Neuronal stem cell (in vitro differentiated cells): ENCODE results near the gene YWHAQ.

ENCODE experiments used
- DNase-seq: peaks from one replicate; pipeline ENCODE4 v3.0.0-alpha.2; 2013; ENCODE audit warnings: low spot score
- H2AFZ ChIP-seq: one replicate; pipeline ENCODE4 v1.6.1; 2013; ENCODE audit warnings: mild to moderate bottlenecking, low read length, inconsistent platforms
- H2AK5ac ChIP-seq: 2 replicates; pipeline ENCODE4 v1.6.1; 2013; ENCODE audit warnings: low read depth, mild to moderate bottlenecking, inconsistent platforms, low read length, moderate library complexity, mixed read lengths
- H2BK120ac ChIP-seq: 2 replicates; pipeline ENCODE4 v1.6.1; 2013; ENCODE audit warnings: low read depth, mild to moderate bottlenecking, inconsistent platforms, low read length, moderate library complexity, mixed read lengths
- H2BK12ac ChIP-seq: one replicate; pipeline ENCODE4 v1.6.1; 2013; ENCODE audit warnings: low read length, inconsistent platforms
- H2BK15ac ChIP-seq: 2 replicates; pipeline ENCODE4 v1.6.1; 2013; ENCODE audit warnings: mild to moderate bottlenecking, low read length, inconsistent platforms, mixed read lengths
- H2BK5ac ChIP-seq: one replicate; pipeline ENCODE4 v1.6.1; 2013; ENCODE audit warnings: inconsistent platforms, mild to moderate bottlenecking, low read length, moderate library complexity
- H3K14ac ChIP-seq: one replicate; pipeline ENCODE4 v1.6.1; 2013; ENCODE audit warnings: low read length, inconsistent platforms
- H3K18ac ChIP-seq: 2 replicates; pipeline ENCODE4 v1.6.1; 2013; ENCODE audit warnings: low read length, inconsistent platforms
- H3K23ac ChIP-seq: 2 replicates; pipeline ENCODE4 v1.6.1; 2013; ENCODE audit warnings: low read depth, mild to moderate bottlenecking, mixed read lengths, low read length, inconsistent platforms; ENCODE audit not compliant: poor library complexity
- H3K27ac ChIP-seq: replicated peaks from 3 replicates; pipeline ENCODE4 v1.5.1; 2013; ENCODE audit warnings: low read length, inconsistent platforms
- H3K27me3 ChIP-seq, 3 experiments: 2 replicates each; pipeline ENCODE4 v1.6.1; 2013; ENCODE audit warnings: low read length in 3 of 3, mild to moderate bottlenecking in 2 of 3, inconsistent platforms in 1 of 3, low read depth in 1 of 3, mixed read lengths in 1 of 3, moderate library complexity in 1 of 3; ENCODE audit not compliant: control insufficient read depth in 3 of 3, insufficient read depth in 3 of 3
- H3K36me3 ChIP-seq, 2 donors: replicated peaks in 1 of 2; 2 replicates each; pipeline ENCODE4 v1.6.1; 2013; ENCODE audit warnings: low read length in 2 of 2; ENCODE audit not compliant: control insufficient read depth in 2 of 2, insufficient read depth in 2 of 2
- H3K4ac ChIP-seq: 2 replicates; pipeline ENCODE4 v1.6.1; 2013; ENCODE audit warnings: inconsistent platforms, mild to moderate bottlenecking, low read length, moderate library complexity
- H3K4me1 ChIP-seq, 2 donors: 1 replicate in 1 of 2; 2 replicates in 1 of 2; pipeline ENCODE4 v1.6.1; 2013; ENCODE audit warnings: low read length in 2 of 2, low read depth in 1 of 2; ENCODE audit not compliant: control insufficient read depth in 2 of 2, insufficient read depth in 1 of 2
- H3K4me2 ChIP-seq: one replicate; pipeline ENCODE4 v1.6.1; 2013; ENCODE audit warnings: mild to moderate bottlenecking, low read length, inconsistent platforms; ENCODE audit not compliant: insufficient read depth, poor library complexity, severe bottlenecking
- H3K4me3 ChIP-seq, 2 donors: 2 replicates each; pipeline ENCODE4 v1.5.1; 2013; ENCODE audit warnings: low read length in 2 of 2, mild to moderate bottlenecking in 2 of 2, inconsistent platforms in 1 of 2, moderate library complexity in 1 of 2
- H3K79me1 ChIP-seq: one replicate; pipeline ENCODE4 v1.6.1; 2013; ENCODE audit warnings: low read depth, mild to moderate bottlenecking, inconsistent platforms, low read length, moderate library complexity
- H3K9ac ChIP-seq: one replicate; pipeline ENCODE4 v1.6.1; 2013; ENCODE audit warnings: mild to moderate bottlenecking, low read depth, low read length, inconsistent platforms; ENCODE audit not compliant: poor library complexity
- H3K9me3 ChIP-seq, 2 donors: replicated peaks in 1 of 2; 2 replicates each; pipeline versions ENCODE3 to v1.6.1; 2013; ENCODE audit warnings: low read length in 2 of 2, mild to moderate bottlenecking in 2 of 2, inconsistent platforms in 1 of 2, low read depth in 1 of 2, mixed read lengths in 1 of 2, moderate library complexity in 1 of 2; ENCODE audit not compliant: control insufficient read depth in 2 of 2, insufficient read depth in 1 of 2
- H4K8ac ChIP-seq: one replicate; pipeline ENCODE4 v1.6.1; 2013; ENCODE audit warnings: low read depth, mild to moderate bottlenecking, inconsistent platforms, low read length, moderate library complexity
- H4K91ac ChIP-seq: one replicate; pipeline ENCODE4 v1.6.1; 2013; ENCODE audit warnings: low read length, low read depth, mild to moderate bottlenecking, inconsistent platforms; ENCODE audit not compliant: poor library complexity
- WGBS, 2 donors: extraction: QIAGEN DNeasy Blood & Tissue Kit; methylation state at CpG; one replicate each; pipeline ENCODE4 v1.1.7; 2013; ENCODE audit warnings: missing lambda C conversion rate in 2 of 2, mixed read lengths in 1 of 2; ENCODE audit not compliant: insufficient read length in 2 of 2, insufficient replicate concordance in 1 of 2; ENCODE audit errors: extremely low coverage in 2 of 2; 5-methylcytosine and 5-hydroxymethylcytosine counted together

The YWHAQ gene

GRCh38 chr2:9644603-9645002 is 13.8 kb upstream of the YWHAQ start:
- Histone ChIP-seq H3K4me2 (no peak overlapping the region), H3K4me3 (no peak overlapping the region), H2BK5ac (no peak overlapping the region), H3K79me1 (no peaks in the 10 kb centered on the region), H3K14ac (no peak overlapping the region), H2AFZ (no peak overlapping the region), H2BK12ac (no peak overlapping the region), H2BK15ac (no peak overlapping the region), H2BK120ac (no peak overlapping the region), H3K9ac (no peak overlapping the region), H3K27me3 (peaks cover 0 to 39% (median 0%) of the 10 kb centered on the region in 3 experiments), H4K8ac (no peak overlapping the region), H2AK5ac (no peak overlapping the region), H3K27ac (no peak overlapping the region), H3K9me3 (no peaks in the 10 kb centered on the region), H3K18ac (no peak overlapping the region), H3K23ac (no peak overlapping the region), H3K36me3 (no peaks in the 10 kb centered on the region), H3K4me1 (peaks cover 0 to 1% of the 10 kb centered on the region in 2 donors), H4K91ac (no peak overlapping the region), H3K4ac (no peak overlapping the region)
- no CpG with 5 or more reads among the region's 9 CpGs for WGBS, 2 donors
- DNase-seq, result no peak

- H2BK5ac ChIP-seq, result no peak overlapping the region
These were observed 13.2 kb upstream of the YWHAQ start for GRCh38 chr2:9644021-9644420.

GRCh38 chr2:9641641-9642040 is 10.8 kb upstream of the YWHAQ start:
- no peak for DNase-seq
- H3K14ac ChIP-seq, result no peak overlapping the region
- H2BK12ac ChIP-seq, result no peak overlapping the region
- H3K18ac ChIP-seq, result no peak overlapping the region
- H2BK15ac ChIP-seq, result no peak overlapping the region
- H4K91ac ChIP-seq, result no peak overlapping the region
- WGBS, 2 donors, result no CpG with 5 or more reads among the region's 4 CpGs
- H3K79me1 ChIP-seq, result no peaks in the 10 kb centered on the region
- H2AFZ ChIP-seq, result no peak overlapping the region
- H3K4ac ChIP-seq, result no peak overlapping the region
- no peak overlapping the region for H2BK120ac ChIP-seq
- H2AK5ac ChIP-seq, result no peak overlapping the region
- H3K9me3 ChIP-seq, result no peaks in the 10 kb centered on the region
- peaks cover 0 to 17% (median 0%) of the 10 kb centered on the region in 3 experiments for H3K27me3 ChIP-seq
- no peak overlapping the region for H3K23ac ChIP-seq
- H3K27ac ChIP-seq, result no peak overlapping the region
- H3K9ac ChIP-seq, result no peak overlapping the region
- no peak overlapping the region for H4K8ac ChIP-seq
- H2BK5ac ChIP-seq, result no peak overlapping the region
- H3K4me1 ChIP-seq, result peaks cover 15 to 20% of the 10 kb centered on the region in 2 donors
- no peaks in the 10 kb centered on the region for H3K36me3 ChIP-seq
- H3K4me3 ChIP-seq, result no peak overlapping the region
- H3K4me2 ChIP-seq, result no peak overlapping the region

More at GRCh38 chr2:9644021-9644420, 13.2 kb upstream of the YWHAQ start:
- H3K36me3 ChIP-seq, result no peaks in the 10 kb centered on the region
- no peak overlapping the region for H3K23ac ChIP-seq
- no peak overlapping the region for H2BK15ac ChIP-seq
- DNase-seq, result no peak
- WGBS, 2 donors, result no CpG with 5 or more reads among the region's 7 CpGs
- H2AK5ac ChIP-seq, result no peak overlapping the region
- no peak overlapping the region for H2BK120ac ChIP-seq
- H2BK12ac ChIP-seq, result no peak overlapping the region
- no peak overlapping the region for H4K8ac ChIP-seq
- no peak overlapping the region for H2AFZ ChIP-seq
- H3K27me3 ChIP-seq, result peaks cover 0 to 38% (median 0%) of the 10 kb centered on the region in 3 experiments
- no peak overlapping the region for H3K4me3 ChIP-seq
- no peaks in the 10 kb centered on the region for H3K79me1 ChIP-seq
- no peaks in the 10 kb centered on the region for H3K9me3 ChIP-seq
- H3K27ac ChIP-seq, result no peak overlapping the region
- H4K91ac ChIP-seq, result no peak overlapping the region
- H3K4ac ChIP-seq, result no peak overlapping the region
- no peak overlapping the region for H3K4me2 ChIP-seq
- H3K14ac ChIP-seq, result no peak overlapping the region
- H3K9ac ChIP-seq, result no peak overlapping the region
- H3K4me1 ChIP-seq, result peaks cover 3 to 5% of the 10 kb centered on the region in 2 donors
- no peak overlapping the region for H3K18ac ChIP-seq

- Histone ChIP-seq H3K36me3 (no peaks in the 10 kb centered on the region), H4K8ac (no peak overlapping the region), H2BK120ac (no peak overlapping the region), H4K91ac (no peak overlapping the region), H2BK5ac (no peak overlapping the region), H3K4ac (no peak overlapping the region), H3K9me3 (no peaks in the 10 kb centered on the region), H3K79me1 (no peaks in the 10 kb centered on the region), H3K4me1 (peaks cover 15 to 20% of the 10 kb centered on the region in 2 donors), H2BK12ac (no peak overlapping the region), H2BK15ac (no peak overlapping the region), H3K4me3 (no peak overlapping the region), H2AK5ac (no peak overlapping the region), H3K4me2 (no peak overlapping the region), H3K18ac (no peak overlapping the region), H3K9ac (no peak overlapping the region), H3K14ac (no peak overlapping the region), H3K27me3 (peaks cover 0 to 11% (median 0%) of the 10 kb centered on the region in 3 experiments), H3K23ac (no peak overlapping the region), H3K27ac (no peak overlapping the region), H2AFZ (no peak overlapping the region)
- no peak for DNase-seq
- no CpG with 5 or more reads among the region's 14 CpGs for WGBS, 2 donors
These were observed 9.8 kb upstream of the YWHAQ start for GRCh38 chr2:9640403-9641104.
